ENCODE results near the gene SCRT2. TPM values are rescaled to one million over a fixed set of nuclear protein-coding genes. Genes with fewer than 3 reads are reported as not detected.

SCRT2 gene
- total RNA-seq, 1 experiment from 2014 or later: not detected

GRCh38 chr20:699811-700338 lies 24.3 kb upstream of the SCRT2 start:
- H3K9me3 ChIP-seq (ENCODE audit: control insufficient read depth, insufficient read depth, low read depth, low read length): no peaks in the 10 kb centered on the region
- H3K36me3 ChIP-seq (ENCODE audit: control insufficient read depth, insufficient read depth, low read length): no peaks in the 10 kb centered on the region
- H3K27me3 ChIP-seq (ENCODE audit: control insufficient read depth, insufficient read depth, low read length): no peaks in the 10 kb centered on the region
- no peak for TF ChIP-seq POLR2AphosphoS5 (IDR thresholded peaks at IDR 0.05; ENCODE audit: low read depth, low read length)
- TF ChIP-seq TCF7L2 (IDR thresholded peaks at IDR 0.05; ENCODE audit: low read depth, low read length): no peak
- TF ChIP-seq, protein P1, sequence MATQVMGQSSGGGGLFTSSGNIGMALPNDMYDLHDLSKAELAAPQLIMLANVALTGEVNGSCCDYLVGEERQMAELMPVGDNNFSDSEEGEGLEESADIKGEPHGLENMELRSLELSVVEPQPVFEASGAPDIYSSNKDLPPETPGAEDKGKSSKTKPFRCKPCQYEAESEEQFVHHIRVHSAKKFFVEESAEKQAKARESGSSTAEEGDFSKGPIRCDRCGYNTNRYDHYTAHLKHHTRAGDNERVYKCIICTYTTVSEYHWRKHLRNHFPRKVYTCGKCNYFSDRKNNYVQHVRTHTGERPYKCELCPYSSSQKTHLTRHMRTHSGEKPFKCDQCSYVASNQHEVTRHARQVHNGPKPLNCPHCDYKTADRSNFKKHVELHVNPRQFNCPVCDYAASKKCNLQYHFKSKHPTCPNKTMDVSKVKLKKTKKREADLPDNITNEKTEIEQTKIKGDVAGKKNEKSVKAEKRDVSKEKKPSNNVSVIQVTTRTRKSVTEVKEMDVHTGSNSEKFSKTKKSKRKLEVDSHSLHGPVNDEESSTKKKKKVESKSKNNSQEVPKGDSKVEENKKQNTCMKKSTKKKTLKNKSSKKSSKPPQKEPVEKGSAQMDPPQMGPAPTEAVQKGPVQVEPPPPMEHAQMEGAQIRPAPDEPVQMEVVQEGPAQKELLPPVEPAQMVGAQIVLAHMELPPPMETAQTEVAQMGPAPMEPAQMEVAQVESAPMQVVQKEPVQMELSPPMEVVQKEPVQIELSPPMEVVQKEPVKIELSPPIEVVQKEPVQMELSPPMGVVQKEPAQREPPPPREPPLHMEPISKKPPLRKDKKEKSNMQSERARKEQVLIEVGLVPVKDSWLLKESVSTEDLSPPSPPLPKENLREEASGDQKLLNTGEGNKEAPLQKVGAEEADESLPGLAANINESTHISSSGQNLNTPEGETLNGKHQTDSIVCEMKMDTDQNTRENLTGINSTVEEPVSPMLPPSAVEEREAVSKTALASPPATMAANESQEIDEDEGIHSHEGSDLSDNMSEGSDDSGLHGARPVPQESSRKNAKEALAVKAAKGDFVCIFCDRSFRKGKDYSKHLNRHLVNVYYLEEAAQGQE (IDR thresholded peaks at IDR 0.05; ENCODE audit: insufficient read depth in 1 of 2, low read depth in 2 of 2, low read length in 1 of 2): no peak
- TF ChIP-seq SIN3A (IDR thresholded peaks at IDR 0.05; ENCODE audit: borderline replicate concordance, insufficient read depth, low read depth, low read length): no peak
- no peak for TF ChIP-seq CTCF (IDR thresholded peaks at IDR 0.05)
- in situ Hi-C loops (cut with HindIII; ENCODE audit: low pct_unique_long_range_greater_than_20kb, low sequenced_read_pairs) (no loop called here), intact Hi-C loops (cut with micrococcal nuclease; ENCODE audit: unreplicated experiment) (no loop called here)
- no TSS peak for BruUV-seq (replicated peaks)
- H3K27ac ChIP-seq (ENCODE audit: low read length): no peak overlapping the region
- ChIA-PET CTCF (no interaction called here), POLR2A (interaction anchor here (0.6 kb wide), 1 partner anchor 54 kb away, joined by 4 read pairs; no protein-coding TSS in a partner anchor)
- no peaks in the 10 kb centered on the region for H3K4me1 ChIP-seq (ENCODE audit: control insufficient read depth, insufficient read depth, low read length)
- DNase-seq (ENCODE audit: low read depth, low spot score) (no peak), ATAC-seq (no peak)
- no peak overlapping the region for H3K4me3 ChIP-seq (ENCODE audit: low read depth in 2 of 2, low read length in 2 of 2)

GRCh38 chr20:699342-699741 lies 23.7 kb upstream of the SCRT2 start:
- Histone ChIP-seq H3K4me3 (ENCODE audit: low read depth in 2 of 2, low read length in 2 of 2) (no peak overlapping the region), H3K36me3 (ENCODE audit: control insufficient read depth, insufficient read depth, low read length) (no peaks in the 10 kb centered on the region), H3K27me3 (ENCODE audit: control insufficient read depth, insufficient read depth, low read length) (no peaks in the 10 kb centered on the region), H3K4me1 (ENCODE audit: control insufficient read depth, insufficient read depth, low read length) (no peaks in the 10 kb centered on the region), H3K27ac (ENCODE audit: low read length) (no peak overlapping the region), H3K9me3 (ENCODE audit: control insufficient read depth, insufficient read depth, low read depth, low read length) (no peaks in the 10 kb centered on the region)
- BruUV-seq (replicated peaks): no TSS peak
- ChIA-PET POLR2A (no interaction called here), CTCF (interaction anchor here (0.6 kb wide), 1 partner anchor 12 kb away, joined by 3 read pairs; no protein-coding TSS in a partner anchor)
- TF ChIP-seq SIN3A (IDR thresholded peaks at IDR 0.05; ENCODE audit: borderline replicate concordance, insufficient read depth, low read depth, low read length) (no peak), TCF7L2 (IDR thresholded peaks at IDR 0.05; ENCODE audit: low read depth, low read length) (no peak), POLR2AphosphoS5 (IDR thresholded peaks at IDR 0.05; ENCODE audit: low read depth, low read length) (no peak), CTCF (IDR thresholded peaks at IDR 0.05) (no peak)
- TF ChIP-seq, protein P1 (IDR thresholded peaks at IDR 0.05; ENCODE audit: insufficient read depth in 1 of 2, low read depth in 2 of 2, low read length in 1 of 2): no peak
- no peak; the same call in 1 of the 2 replicates for ATAC-seq
- in situ Hi-C loops (cut with HindIII; ENCODE audit: low pct_unique_long_range_greater_than_20kb, low sequenced_read_pairs): no loop called here
- DNase-seq (ENCODE audit: low read depth, low spot score): no peak
- intact Hi-C loops (cut with micrococcal nuclease; ENCODE audit: unreplicated experiment): no loop called here

All from Panc1 (cell line).